ENCODE data around the gene TRIP10. TPM values are rescaled to one million over a fixed set of nuclear protein-coding genes. Genes with fewer than 3 reads are reported as not detected.

Gene TRIP10
- total RNA-seq, 1 donor from 2014 or later: 79.5 TPM

- no peak for TF ChIP-seq CTCF (IDR thresholded peaks at IDR 0.05; ENCODE audit: insufficient read depth, low read length, severe bottlenecking)
- Histone ChIP-seq H3K4me3 (ENCODE audit: low read depth, low read length) (no peak overlapping the region), H3K36me3 (ENCODE audit: control insufficient read depth, insufficient read depth, low read length) (peaks cover 20% of the 10 kb centered on the region), H3K27me3 (ENCODE audit: control insufficient read depth, insufficient read depth, low read length) (no peaks in the 10 kb centered on the region)
- FAIRE-seq: no peak
- no peak for DNase-seq (ENCODE audit: low read depth)
Measured at GRCh38 chr19:6730941-6731670, 8.4 kb upstream of the TRIP10 start.

- DNase-seq (ENCODE audit: low read depth) (no peak), FAIRE-seq (no peak)
- Histone ChIP-seq H3K27me3 (ENCODE audit: control insufficient read depth, insufficient read depth, low read length) (no peaks in the 10 kb centered on the region), H3K36me3 (ENCODE audit: control insufficient read depth, insufficient read depth, low read length) (peaks cover 20% of the 10 kb centered on the region), H3K4me3 (ENCODE audit: low read depth, low read length) (no peak overlapping the region)
- TF ChIP-seq CTCF (IDR thresholded peaks at IDR 0.05; ENCODE audit: insufficient read depth, low read length, severe bottlenecking): no peak
Measured at GRCh38 chr19:6731822-6732221, 7.7 kb upstream of the TRIP10 start.

GRCh38 chr19:6732803-6733337 is 6.6 kb upstream of the TRIP10 start:
- no peak overlapping the region for H3K4me3 ChIP-seq (ENCODE audit: low read depth, low read length)
- peaks cover 20% of the 10 kb centered on the region for H3K36me3 ChIP-seq (ENCODE audit: control insufficient read depth, insufficient read depth, low read length)
- DNase-seq (ENCODE audit: low read depth) (no peak), FAIRE-seq (no peak)
- TF ChIP-seq CTCF (IDR thresholded peaks at IDR 0.05; ENCODE audit: insufficient read depth, low read length, severe bottlenecking): no peak
- H3K27me3 ChIP-seq (ENCODE audit: control insufficient read depth, insufficient read depth, low read length): no peaks in the 10 kb centered on the region

GRCh38 chr19:6733338-6734095 is 6.0 kb upstream of the TRIP10 start:
- peak; percentile 25 for TF ChIP-seq CTCF (IDR thresholded peaks at IDR 0.05; ENCODE audit: insufficient read depth, low read length, severe bottlenecking)
- H3K4me3 ChIP-seq (ENCODE audit: low read depth, low read length): no peak overlapping the region
- peaks cover 20% of the 10 kb centered on the region for H3K36me3 ChIP-seq (ENCODE audit: control insufficient read depth, insufficient read depth, low read length)
- FAIRE-seq (no peak), DNase-seq (ENCODE audit: low read depth) (no peak)
- H3K27me3 ChIP-seq (ENCODE audit: control insufficient read depth, insufficient read depth, low read length): no peaks in the 10 kb centered on the region

- TF ChIP-seq CTCF (IDR thresholded peaks at IDR 0.05; ENCODE audit: insufficient read depth, low read length, severe bottlenecking): no peak
- no peak for DNase-seq (ENCODE audit: low read depth)
- Histone ChIP-seq H3K27me3 (ENCODE audit: control insufficient read depth, insufficient read depth, low read length) (no peaks in the 10 kb centered on the region), H3K36me3 (ENCODE audit: control insufficient read depth, insufficient read depth, low read length) (peaks cover 20% of the 10 kb centered on the region), H3K4me3 (ENCODE audit: low read depth, low read length) (no peak overlapping the region)
- no peak for FAIRE-seq
Measured at GRCh38 chr19:6734096-6734696, 5.3 kb upstream of the TRIP10 start.

Measured in bronchial epithelial cell (primary cell).